Left lung (tissue), 10 donors: ENCODE measurements around the gene NUS1. TPM values are rescaled to one million over a fixed set of nuclear protein-coding genes. Genes with fewer than 3 reads are reported as not detected.
"Not testable (repeated sequence)": the region's sequence is repeated elsewhere in the genome, so short reads cannot be mapped to it uniquely, and the experiment has no call there.

Experiments used
- ATAC-seq: fragments of 200-7000 bp; cut with Tn5 transposase; one replicate; pipeline ENCODE4 v1.9.1; 2020; ENCODE audit warnings: moderate library complexity
- DNase-seq, 4 donors: peaks; one replicate each; pipeline ENCODE4 v3.0.0-alpha.2; 2013 to 2020
- H3K27ac ChIP-seq, 2 donors: fragments of 200-600 bp; sonication (generic) in 1 of 2; one replicate each; pipeline versions ENCODE4 v1.5.0 to v1.8.0; 2020 to 2021
- H3K27me3 ChIP-seq, 2 donors: fragments of 200-600 bp; sonication (generic) in 1 of 2; one replicate each; pipeline versions ENCODE4 v1.5.0 to v1.8.0; 2020 to 2021
- H3K36me3 ChIP-seq, 2 donors: fragments of 200-600 bp; sonication (generic) in 1 of 2; one replicate each; pipeline versions ENCODE4 v1.5.0 to v1.8.0; 2020 to 2021
- H3K4me1 ChIP-seq, 2 donors: fragments of 200-600 bp; one replicate each; pipeline ENCODE4 v1.8.0; 2021
- H3K4me3 ChIP-seq, 2 donors: fragments of 200-600 bp; sonication (generic) in 1 of 2; one replicate each; pipeline versions ENCODE4 v1.5.0 to v1.8.0; 2020 to 2021; ENCODE audit warnings: mild to moderate bottlenecking in 1 of 2
- H3K9me3 ChIP-seq, 2 donors: fragments of 200-600 bp; sonication (generic) in 1 of 2; one replicate each; pipeline versions ENCODE4 v1.5.0 to v1.8.0; 2020 to 2021
- intact Hi-C, 2 donors: fragments of 100-400 bp; cut with DNase I; formaldehyde crosslinking; loops; one replicate each; pipeline versions ENCODE4 v1.11.2 to v1.14.2; 2022
- polyA plus RNA-seq, 6 donors: library from polyadenylated mRNA; unstranded; fragments of 120-200 nt; gene quantifications; one replicate each; pipeline ENCODE4 v1.2.1, GENCODE V29; 2013; ENCODE audit not compliant: insufficient read length in 6 of 6
- total RNA-seq, 2 donors: library from RNA; stranded (reverse); fragmentation: NEBNext Ultra II Directional; extraction: Animal tissue kit (Norgen Biotek cat#: 25700); gene quantifications; one replicate each; pipeline ENCODE4 v1.2.1, GENCODE V29; 2021
- TF ChIP-seq, protein P1 (sequence below), 2 donors: fragments of 200-600 bp; sonication (generic) in 1 of 2; IDR thresholded peaks; one replicate each; pipeline versions ENCODE4 v1.5.0 to v1.8.0; 2021; ENCODE audit warnings: antibody characterized with exemption in 2 of 2
- donor health status: DM: no; HTN: yes; CAD: no.
- donor health status: DM: no; HTN: no; CAD: no.

Gene NUS1
- total and polyA plus RNA-seq, 8 donors: 30.2 to 47.3 (median 41.2) TPM

DNA sequence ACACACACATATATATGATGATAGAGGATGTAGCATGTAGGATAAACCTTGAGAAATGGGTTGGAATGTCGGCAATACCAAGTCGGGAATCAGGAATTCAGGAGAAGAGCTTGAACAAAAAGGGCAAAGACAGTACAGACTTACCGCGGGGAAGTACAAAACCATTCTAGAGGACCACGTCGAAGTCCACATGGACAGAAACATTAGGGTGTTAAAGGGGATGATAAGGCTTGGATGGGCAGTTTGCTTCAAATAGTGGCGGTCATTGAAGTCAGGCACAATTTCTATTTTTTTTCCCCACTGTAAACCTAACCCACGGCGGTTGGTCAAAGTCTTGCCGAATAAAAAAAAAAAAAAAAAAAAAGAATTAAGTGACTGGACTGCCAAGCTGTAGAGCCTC is 766 bp upstream of the NUS1 start:
- intact Hi-C loops: no loop called here
- Histone ChIP-seq H3K27ac (peak overlapping the region in 1 of 2 donors; percentile 77), H3K27me3 (no peaks in the 10 kb centered on the region), H3K36me3 (no peaks in the 10 kb centered on the region), H3K4me1 (peaks cover 14 to 35% of the 10 kb centered on the region in 2 donors), H3K9me3 (no peaks in the 10 kb centered on the region), H3K4me3 (peak overlapping the region; percentile 57 to 71)
- TF ChIP-seq, protein P1, sequence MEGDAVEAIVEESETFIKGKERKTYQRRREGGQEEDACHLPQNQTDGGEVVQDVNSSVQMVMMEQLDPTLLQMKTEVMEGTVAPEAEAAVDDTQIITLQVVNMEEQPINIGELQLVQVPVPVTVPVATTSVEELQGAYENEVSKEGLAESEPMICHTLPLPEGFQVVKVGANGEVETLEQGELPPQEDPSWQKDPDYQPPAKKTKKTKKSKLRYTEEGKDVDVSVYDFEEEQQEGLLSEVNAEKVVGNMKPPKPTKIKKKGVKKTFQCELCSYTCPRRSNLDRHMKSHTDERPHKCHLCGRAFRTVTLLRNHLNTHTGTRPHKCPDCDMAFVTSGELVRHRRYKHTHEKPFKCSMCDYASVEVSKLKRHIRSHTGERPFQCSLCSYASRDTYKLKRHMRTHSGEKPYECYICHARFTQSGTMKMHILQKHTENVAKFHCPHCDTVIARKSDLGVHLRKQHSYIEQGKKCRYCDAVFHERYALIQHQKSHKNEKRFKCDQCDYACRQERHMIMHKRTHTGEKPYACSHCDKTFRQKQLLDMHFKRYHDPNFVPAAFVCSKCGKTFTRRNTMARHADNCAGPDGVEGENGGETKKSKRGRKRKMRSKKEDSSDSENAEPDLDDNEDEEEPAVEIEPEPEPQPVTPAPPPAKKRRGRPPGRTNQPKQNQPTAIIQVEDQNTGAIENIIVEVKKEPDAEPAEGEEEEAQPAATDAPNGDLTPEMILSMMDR (IDR thresholded peaks at IDR 0.05): no peak
- ATAC-seq (no peak), DNase-seq (no peak)

- H3K36me3 ChIP-seq, H3K27me3 ChIP-seq, H3K9me3 ChIP-seq, intact Hi-C loops: not testable (repeated sequence)
- ATAC-seq: peak; percentile 61
- peak overlapping the region; percentile 57 to 71 for H3K4me3 ChIP-seq
- peak overlapping the region; percentile 39 to 77 for H3K27ac ChIP-seq
- DNase-seq: peak in 3 of 4 donors; percentile 10 to 81 (median 11)
- H3K4me1 ChIP-seq: peaks cover 14 to 46% of the 10 kb centered on the region in 2 donors
Measured at GRCh38 chr6:117675658-117676301, 511 bp downstream of the NUS1 start.

GRCh38 chr6:117676577-117677218 is 1.4 kb downstream of the NUS1 start:
- Histone ChIP-seq H3K27ac (peak overlapping the region in 1 of 2 donors; percentile 74), H3K4me1 (peaks cover 23 to 55% of the 10 kb centered on the region in 2 donors), H3K36me3 (no peaks in the 10 kb centered on the region), H3K9me3 (no peaks in the 10 kb centered on the region), H3K27me3 (no peaks in the 10 kb centered on the region), H3K4me3 (peak overlapping the region; percentile 57 to 71)
- intact Hi-C loops: no loop called here
- DNase-seq (no peak), ATAC-seq (no peak)
- TF ChIP-seq, protein P1 (IDR thresholded peaks at IDR 0.05): no peak

DNA sequence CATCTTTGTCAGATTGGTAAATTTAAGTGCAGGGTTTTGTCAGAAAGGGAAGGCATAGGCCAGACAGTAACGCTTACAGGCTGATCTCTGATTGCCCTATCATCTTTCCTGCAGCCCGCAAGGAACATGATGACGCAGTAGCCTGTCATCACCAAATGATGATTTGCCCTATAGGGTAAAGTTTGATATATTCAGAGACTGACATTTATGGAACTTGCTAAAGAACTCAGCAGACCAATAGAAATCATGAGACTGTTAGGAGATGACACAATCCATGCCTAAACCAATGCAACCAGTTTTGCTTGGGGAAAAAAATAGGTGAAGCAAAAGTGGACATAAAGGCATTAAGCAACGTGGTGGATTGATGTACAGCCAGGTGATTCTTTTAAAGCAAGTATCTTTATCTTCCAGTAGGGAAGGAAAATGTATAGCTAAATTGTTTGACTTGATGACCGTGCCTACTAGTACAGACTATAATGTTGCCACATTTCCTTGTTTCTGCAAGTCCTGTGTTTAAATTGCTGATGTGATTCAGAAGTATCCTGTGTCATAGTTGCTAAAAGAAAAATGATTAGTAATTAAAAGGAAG is 2.4 kb downstream of the NUS1 start:
- peak overlapping the region in 1 of 2 donors; percentile 74 for H3K27ac ChIP-seq
- ATAC-seq: no peak
- DNase-seq: no peak
- intact Hi-C loops: no loop called here
- TF ChIP-seq, protein P1 (IDR thresholded peaks at IDR 0.05): no peak
- peaks cover 23 to 64% of the 10 kb centered on the region in 2 donors for H3K4me1 ChIP-seq
- peak overlapping the region in 1 of 2 donors; percentile 71 for H3K4me3 ChIP-seq
- no peaks in the 10 kb centered on the region for H3K9me3 ChIP-seq
- no peaks in the 10 kb centered on the region for H3K27me3 ChIP-seq
- H3K36me3 ChIP-seq: no peaks in the 10 kb centered on the region

DNA sequence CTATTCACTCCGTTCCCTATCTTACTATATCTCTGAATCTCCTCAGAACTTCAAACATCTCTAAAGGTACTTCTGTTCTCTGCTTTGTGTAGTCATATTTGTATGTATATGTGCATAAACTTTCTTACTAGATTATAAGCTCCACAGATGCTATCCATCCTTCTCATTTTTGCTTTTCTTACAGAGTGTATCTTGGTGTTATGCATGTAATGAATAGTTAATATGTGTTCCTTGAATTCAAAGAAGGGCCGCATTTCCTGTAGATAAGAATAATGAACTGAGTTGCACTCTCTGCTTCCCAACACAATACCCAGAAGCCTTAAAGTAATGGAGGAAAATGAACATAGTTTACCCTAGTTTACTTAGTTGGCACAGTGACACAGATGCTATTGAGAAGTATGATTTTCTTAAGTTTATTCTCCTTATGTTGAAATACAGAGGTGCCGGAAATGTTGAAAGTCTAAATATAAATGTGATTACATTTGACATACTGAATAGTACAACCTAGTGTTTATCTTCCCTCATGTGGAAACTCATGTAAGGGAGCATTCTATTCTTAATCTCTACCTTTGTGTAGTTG is 6.0 kb downstream of the NUS1 start:
- Histone ChIP-seq H3K27me3 (no peaks in the 10 kb centered on the region), H3K9me3 (no peaks in the 10 kb centered on the region), H3K4me3 (no peak overlapping the region), H3K4me1 (peaks cover 23 to 92% of the 10 kb centered on the region in 2 donors), H3K27ac (peak overlapping the region in 1 of 2 donors; percentile 24), H3K36me3 (no peaks in the 10 kb centered on the region)
- TF ChIP-seq, protein P1 (IDR thresholded peaks at IDR 0.05): no peak
- no peak for DNase-seq
- no peak for ATAC-seq
- intact Hi-C loops: no loop called here
